Heart left ventricle (tissue), 16 donors: Measurements from ENCODE around the gene TOPAZ1. TPM values are rescaled to one million over a fixed set of nuclear protein-coding genes. Genes with fewer than 3 reads are reported as not detected.

Source experiments
- ATAC-seq, 4 donors: fragments of 200-7000 bp; cut with Tn5 transposase; one replicate each; pipeline ENCODE4 v1.9.1; 2020 to 2022; ENCODE audit warnings: moderate library complexity in 4 of 4, mild to moderate bottlenecking in 3 of 4, moderate number of reproducible peaks in 1 of 4
- DNase-seq, 5 donors: peaks; one replicate each; pipeline ENCODE4 v3.0.0-alpha.2; 2020
- H3K27ac ChIP-seq, 12 donors: fragments of 200-600 bp; sonication (generic) in 4 of 12; one replicate each; pipeline versions ENCODE4 v1.5.0 to v1.8.0; 2016 to 2022; ENCODE audit warnings: mild to moderate bottlenecking in 2 of 12
- H3K27me3 ChIP-seq, 9 donors: fragments of 200-600 bp; sonication (generic) in 2 of 9; one replicate each; pipeline versions ENCODE4 v1.5.1 to v1.8.0; 2016 to 2022; ENCODE audit warnings: mild to moderate bottlenecking in 3 of 9
- H3K36me3 ChIP-seq, 9 donors: fragments of 200-600 bp; sonication (generic) in 2 of 9; one replicate each; pipeline versions ENCODE4 v1.5.0 to v1.8.0; 2018 to 2022; ENCODE audit warnings: mild to moderate bottlenecking in 2 of 9
- H3K4me1 ChIP-seq, 12 donors: fragments of 200-600 bp; sonication (generic) in 4 of 12; one replicate each; pipeline versions ENCODE4 v1.5.0 to v1.8.0; 2016 to 2022; ENCODE audit warnings: mild to moderate bottlenecking in 3 of 12
- H3K4me3 ChIP-seq, 12 donors: fragments of 200-600 bp; sonication (generic) in 4 of 12; one replicate each; pipeline versions ENCODE4 v1.5.0 to v1.8.0; 2017 to 2022; ENCODE audit warnings: mild to moderate bottlenecking in 9 of 12, moderate library complexity in 4 of 12
- H3K9me3 ChIP-seq, 12 donors: fragments of 200-600 bp; sonication (generic) in 4 of 12; one replicate each; pipeline versions ENCODE4 v1.5.0 to v1.8.0; 2016 to 2022; ENCODE audit warnings: mild to moderate bottlenecking in 1 of 12
- POLR2A ChIP-seq, 2 donors: fragments of 450-650 bp; IDR thresholded peaks; one replicate each; pipeline ENCODE4 v1.6.1; 2017; ENCODE audit warnings: antibody characterized with exemption in 2 of 2, mild to moderate bottlenecking in 2 of 2, moderate library complexity in 2 of 2
- WGBS, 4 donors: extraction: QIAGEN DNeasy Blood & Tissue Kit in 2 of 4; methylation state at CpG; one replicate each; pipeline versions ENCODE4 v1.1.5 to v1.1.7; 2013 to 2018; 5-methylcytosine and 5-hydroxymethylcytosine counted together
- intact Hi-C, 10 donors: fragments of 100-400 bp; cut with DNase I; formaldehyde crosslinking; loops; one replicate each; pipeline versions ENCODE4 v1.11.1 to v1.14.2; 2022
- polyA plus RNA-seq, 2 donors: library from polyadenylated mRNA; stranded (reverse); fragments of 200-250 nt; gene quantifications; one replicate each; pipeline ENCODE4 v1.2.3, GENCODE V29; 2013
- total RNA-seq, 9 donors: library from RNA; depleted of rRNA in 2 of 9; stranded (reverse); fragments of >200 nt in 2 of 9; fragmentation: NEBNext Ultra II Directional in 3 of 9; extraction: Animal tissue kit (Norgen Biotek cat#: 25700) in 3 of 9; gene quantifications; one replicate each; pipeline versions ENCODE4 v1.1.0 to v1.2.4, GENCODE V29; 2016 to 2023
- TF ChIP-seq, protein P1 (sequence below), 12 donors: fragments of 200-600 bp; sonication (generic) in 4 of 12; IDR thresholded peaks; one replicate each; pipeline versions ENCODE4 v1.5.0 to v1.8.0; 2018 to 2022; ENCODE audit warnings: antibody characterized with exemption in 12 of 12, mild to moderate bottlenecking in 5 of 12
- donor health status: ischemic (EF 13 %, LVEDD 7.1; RV severe dilation, severe dysfunction).
- donor health status: healthy with polysubstance abuse.
- donor health status: DM: no; HTN: yes; CAD: no.
- donor health status: DM: no; HTN: no; CAD: no.
- donor health status: ischemic (EF 25% LVEDD 6.9; RV normal size, moderate dysfunction).
- donor health status: ischemic (EF 25% LVEDD 5.7; RV mildly dilated, moderate dysfunction).
- donor health status: healthy.
- donor health status: DM: yes; HTN: yes; CAD: no.
- donor health status: ischemic (EF 35%, LVEDD 5.7; RV mildly dilated, moderate dysfunction).
- donor health status: nonischemic (EF 11% LVEDD 7.7; RV severe dilation, severe dysfunction).
- donor health status: DM: yes; HTN: yes; CAD: no.
- donor health status: PGD.
- donor health status: ischemic (EF 29% LVEDD 5.4; RV normal size, mild dysfunction).
- donor health status: nonischemic (EF 23%, LVEDD 6.1; RV moderate dilation, normal function).

Gene TOPAZ1
- total and polyA plus RNA-seq, 11 donors, result not detected

- WGBS, 4 donors, result 32 to 70% (median 53%) methylated on average over 2 of the region's 2 CpGs
Observed at GRCh38 chr3:44238889-44239288, 2.8 kb upstream of the TOPAZ1 start.

DNA sequence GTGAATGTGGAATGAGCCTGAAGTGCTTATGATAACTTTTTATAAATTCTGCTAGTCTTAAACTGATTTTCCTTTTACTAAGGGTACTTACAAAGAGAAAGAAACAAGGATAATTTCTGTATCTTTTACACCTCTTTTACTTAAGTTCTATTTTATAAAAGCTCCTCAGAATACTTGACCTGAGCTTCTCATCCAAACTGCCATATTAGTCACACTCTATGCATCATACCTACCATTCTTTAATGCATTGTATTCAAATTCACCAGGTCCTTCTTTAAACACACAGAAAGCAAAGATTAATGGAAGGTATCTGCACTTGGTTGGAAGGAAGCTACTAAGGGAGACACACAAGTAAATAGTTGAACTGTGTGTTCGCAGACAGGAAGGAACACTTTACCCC is 1.6 kb upstream of the TOPAZ1 start:
- intact Hi-C loops, result no loop called here
- Histone ChIP-seq H3K4me1 (peaks cover 0 to 6% (median 0%) of the 10 kb centered on the region in 12 donors), H3K4me3 (no peak overlapping the region), H3K9me3 (no peaks in the 10 kb centered on the region), H3K27me3 (no peaks in the 10 kb centered on the region), H3K27ac (no peak overlapping the region), H3K36me3 (no peaks in the 10 kb centered on the region)
- DNase-seq (no peak), ATAC-seq (no peak)
- 61 to 83% (median 77%) methylated on average over 1 of the region's 1 CpG for WGBS, 4 donors
- TF ChIP-seq POLR2A (IDR thresholded peaks at IDR 0.05), result no peak
- TF ChIP-seq, protein P1, sequence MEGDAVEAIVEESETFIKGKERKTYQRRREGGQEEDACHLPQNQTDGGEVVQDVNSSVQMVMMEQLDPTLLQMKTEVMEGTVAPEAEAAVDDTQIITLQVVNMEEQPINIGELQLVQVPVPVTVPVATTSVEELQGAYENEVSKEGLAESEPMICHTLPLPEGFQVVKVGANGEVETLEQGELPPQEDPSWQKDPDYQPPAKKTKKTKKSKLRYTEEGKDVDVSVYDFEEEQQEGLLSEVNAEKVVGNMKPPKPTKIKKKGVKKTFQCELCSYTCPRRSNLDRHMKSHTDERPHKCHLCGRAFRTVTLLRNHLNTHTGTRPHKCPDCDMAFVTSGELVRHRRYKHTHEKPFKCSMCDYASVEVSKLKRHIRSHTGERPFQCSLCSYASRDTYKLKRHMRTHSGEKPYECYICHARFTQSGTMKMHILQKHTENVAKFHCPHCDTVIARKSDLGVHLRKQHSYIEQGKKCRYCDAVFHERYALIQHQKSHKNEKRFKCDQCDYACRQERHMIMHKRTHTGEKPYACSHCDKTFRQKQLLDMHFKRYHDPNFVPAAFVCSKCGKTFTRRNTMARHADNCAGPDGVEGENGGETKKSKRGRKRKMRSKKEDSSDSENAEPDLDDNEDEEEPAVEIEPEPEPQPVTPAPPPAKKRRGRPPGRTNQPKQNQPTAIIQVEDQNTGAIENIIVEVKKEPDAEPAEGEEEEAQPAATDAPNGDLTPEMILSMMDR (IDR thresholded peaks at IDR 0.05), result no peak

More at GRCh38 chr3:44238889-44239288, 2.8 kb upstream of the TOPAZ1 start:
- intact Hi-C loops, result no loop called here
- Histone ChIP-seq H3K36me3 (no peaks in the 10 kb centered on the region), H3K4me1 (peaks cover 0 to 6% (median 0%) of the 10 kb centered on the region in 12 donors), H3K27me3 (no peaks in the 10 kb centered on the region), H3K9me3 (no peaks in the 10 kb centered on the region), H3K4me3 (no peak overlapping the region), H3K27ac (no peak overlapping the region)
- DNase-seq (no peak), ATAC-seq (no peak)
- no peak for TF ChIP-seq POLR2A (IDR thresholded peaks at IDR 0.05)
- TF ChIP-seq, protein P1 (IDR thresholded peaks at IDR 0.05), result no peak

GRCh38 chr3:44242721-44243120 is 1.0 kb downstream of the TOPAZ1 start:
- H3K9me3 ChIP-seq, result peaks cover 0 to 5% (median under 1%) of the 10 kb centered on the region in 12 donors
- ATAC-seq (no peak), DNase-seq (no peak)
- TF ChIP-seq POLR2A (IDR thresholded peaks at IDR 0.05), result no peak
- TF ChIP-seq, protein P1 (IDR thresholded peaks at IDR 0.05), result no peak
- H3K36me3 ChIP-seq, result no peaks in the 10 kb centered on the region
- 78 to 82% (median 81%) methylated on average over 3 of the region's 3 CpGs for WGBS, 4 donors
- H3K4me3 ChIP-seq, result no peak overlapping the region
- no peaks in the 10 kb centered on the region for H3K4me1 ChIP-seq
- intact Hi-C loops, result no loop called here
- peaks cover 0 to 5% (median 0%) of the 10 kb centered on the region in 9 donors for H3K27me3 ChIP-seq
- H3K27ac ChIP-seq, result no peak overlapping the region

DNA sequence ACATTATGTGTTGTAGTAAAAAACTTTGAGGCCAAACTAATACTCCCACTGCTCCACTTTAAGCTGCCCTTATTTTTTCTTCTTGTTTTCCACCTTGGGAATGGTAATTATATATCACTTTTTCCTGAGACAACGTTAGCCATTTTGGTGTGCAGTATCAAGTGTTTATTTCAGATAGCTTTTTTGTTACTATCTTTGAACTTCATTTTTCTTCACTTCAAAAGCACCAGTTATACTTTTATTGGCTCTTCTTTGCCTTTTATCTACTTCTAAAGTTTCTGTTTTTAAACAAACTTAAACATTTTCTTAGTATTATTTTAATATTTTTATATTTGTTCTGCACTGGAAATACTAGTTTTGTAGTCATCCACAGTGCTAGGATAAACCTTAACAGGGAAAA is 6.5 kb downstream of the TOPAZ1 start:
- DNase-seq (no peak), ATAC-seq (no peak)
- no peaks in the 10 kb centered on the region for H3K4me1 ChIP-seq
- TF ChIP-seq POLR2A (IDR thresholded peaks at IDR 0.05), result no peak
- TF ChIP-seq, protein P1 (IDR thresholded peaks at IDR 0.05), result no peak
- H3K27ac ChIP-seq, result no peak overlapping the region
- intact Hi-C loops, result no loop called here
- no peaks in the 10 kb centered on the region for H3K36me3 ChIP-seq
- 59 to 65% (median 62%) methylated on average over 1 of the region's 1 CpG for WGBS, 4 donors
- H3K27me3 ChIP-seq, result peaks cover 0 to 5% (median 0%) of the 10 kb centered on the region in 9 donors
- no peak overlapping the region for H3K4me3 ChIP-seq
- peaks cover 0 to 21% (median 13%) of the 10 kb centered on the region in 12 donors for H3K9me3 ChIP-seq
